Peyer's patch (tissue), 4 donors: ENCODE measurements around the gene BRF1. TPM values are rescaled to one million over a fixed set of nuclear protein-coding genes. Genes with fewer than 3 reads are reported as not detected.

Experiments
- DNase-seq, 3 donors: peaks; one replicate each; pipeline ENCODE4 v3.0.0-alpha.2; 2017 to 2019
- H3K27ac ChIP-seq, 4 donors: fragments of 200-600 bp; sonication (generic); one replicate each; pipeline ENCODE4 v1.5.1; 2016 to 2019
- H3K27me3 ChIP-seq, 2 donors: fragments of 200-600 bp; sonication (generic); one replicate each; pipeline ENCODE4 v1.5.1; 2019
- H3K36me3 ChIP-seq, 3 donors: fragments of 200-600 bp; sonication (generic); one replicate each; pipeline ENCODE4 v1.5.1; 2016 to 2019
- H3K4me1 ChIP-seq, 4 donors: fragments of 200-600 bp; sonication (generic); one replicate each; pipeline ENCODE4 v1.5.1; 2016 to 2019
- H3K4me3 ChIP-seq, 4 donors: fragments of 200-600 bp; sonication (generic); 1 replicate in 3 of 4; 2 replicates in 1 of 4; pipeline ENCODE4 v1.5.1; 2016 to 2019; ENCODE audit warnings: mild to moderate bottlenecking in 1 of 4
- H3K9me3 ChIP-seq, 4 donors: fragments of 200-600 bp; sonication (generic); one replicate each; pipeline ENCODE4 v1.5.1; 2016 to 2019; ENCODE audit warnings: mild to moderate bottlenecking in 1 of 4
- POLR2A ChIP-seq, 2 donors: fragments of 450-650 bp; IDR thresholded peaks; one replicate each; pipeline ENCODE4 v1.5.1; 2017; ENCODE audit warnings: antibody characterized with exemption in 2 of 2, mild to moderate bottlenecking in 2 of 2, moderate library complexity in 2 of 2
- total RNA-seq, 4 donors: library from RNA; depleted of rRNA; stranded (reverse); fragments of >200 nt; gene quantifications; one replicate each; pipeline ENCODE4 v1.1.0, GENCODE V29; 2016
- TF ChIP-seq, protein P1 (sequence below), 6 experiments: fragments of 450-650 bp in 4 of 6; fragments of 200-600 bp in 2 of 6; sonication (generic) in 1 of 6; IDR thresholded peaks; one replicate each; pipeline ENCODE4 v1.5.1; 2017 to 2019; ENCODE audit warnings: antibody characterized with exemption in 6 of 6, mild to moderate bottlenecking in 3 of 6, moderate library complexity in 1 of 6

Gene BRF1
- total RNA-seq, 4 donors from 2014 or later: 40.8 to 112 (median 90.3) TPM

DNA sequence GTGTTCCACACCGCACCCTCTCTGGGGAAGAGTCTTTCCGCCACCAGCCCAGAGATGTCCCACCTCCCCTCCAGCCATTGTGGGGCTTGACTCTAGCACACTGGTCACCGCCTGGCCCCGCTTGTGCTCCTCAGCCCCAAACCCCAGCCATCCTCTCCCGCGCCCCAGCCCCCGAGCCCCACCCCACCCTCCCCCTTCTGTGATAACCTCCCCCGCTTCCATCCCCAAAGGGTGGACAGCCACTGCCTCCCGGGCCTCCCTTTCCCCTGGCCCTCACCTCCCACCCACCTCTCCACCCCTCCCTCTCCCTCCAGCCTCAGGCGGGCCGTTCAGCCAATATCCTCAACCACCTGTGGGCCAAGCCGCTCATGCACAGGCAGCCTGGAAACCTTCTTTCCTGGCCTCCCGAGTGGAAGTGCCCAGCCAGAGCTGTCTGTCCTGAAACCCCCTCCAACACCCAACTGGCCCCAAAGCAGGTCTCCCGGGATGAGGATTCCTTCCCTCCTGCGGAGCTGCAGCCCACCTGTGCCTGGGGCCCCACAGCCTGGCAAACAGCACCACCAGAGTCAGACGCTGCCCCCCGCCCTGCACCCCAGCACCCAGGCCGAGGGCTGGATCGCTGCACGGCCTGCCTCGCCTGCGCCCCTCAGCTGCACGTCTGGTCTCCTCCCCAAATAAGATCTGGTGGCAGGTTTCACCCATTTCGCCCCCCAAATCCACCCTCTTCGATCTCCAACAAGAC lies 92.6 kb downstream of the BRF1 start:
- Histone ChIP-seq H3K4me3 (no peak overlapping the region), H3K36me3 (peaks cover 0 to 32% (median 0%) of the 10 kb centered on the region in 3 donors), H3K9me3 (no peaks in the 10 kb centered on the region), H3K27ac (no peak overlapping the region), H3K27me3 (no peaks in the 10 kb centered on the region), H3K4me1 (peaks cover 0 to 32% (median under 1%) of the 10 kb centered on the region in 4 donors)
- TF ChIP-seq, protein P1, sequence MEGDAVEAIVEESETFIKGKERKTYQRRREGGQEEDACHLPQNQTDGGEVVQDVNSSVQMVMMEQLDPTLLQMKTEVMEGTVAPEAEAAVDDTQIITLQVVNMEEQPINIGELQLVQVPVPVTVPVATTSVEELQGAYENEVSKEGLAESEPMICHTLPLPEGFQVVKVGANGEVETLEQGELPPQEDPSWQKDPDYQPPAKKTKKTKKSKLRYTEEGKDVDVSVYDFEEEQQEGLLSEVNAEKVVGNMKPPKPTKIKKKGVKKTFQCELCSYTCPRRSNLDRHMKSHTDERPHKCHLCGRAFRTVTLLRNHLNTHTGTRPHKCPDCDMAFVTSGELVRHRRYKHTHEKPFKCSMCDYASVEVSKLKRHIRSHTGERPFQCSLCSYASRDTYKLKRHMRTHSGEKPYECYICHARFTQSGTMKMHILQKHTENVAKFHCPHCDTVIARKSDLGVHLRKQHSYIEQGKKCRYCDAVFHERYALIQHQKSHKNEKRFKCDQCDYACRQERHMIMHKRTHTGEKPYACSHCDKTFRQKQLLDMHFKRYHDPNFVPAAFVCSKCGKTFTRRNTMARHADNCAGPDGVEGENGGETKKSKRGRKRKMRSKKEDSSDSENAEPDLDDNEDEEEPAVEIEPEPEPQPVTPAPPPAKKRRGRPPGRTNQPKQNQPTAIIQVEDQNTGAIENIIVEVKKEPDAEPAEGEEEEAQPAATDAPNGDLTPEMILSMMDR (IDR thresholded peaks at IDR 0.05): no peak
- TF ChIP-seq POLR2A (IDR thresholded peaks at IDR 0.05): no peak
- no peak for DNase-seq

DNA sequence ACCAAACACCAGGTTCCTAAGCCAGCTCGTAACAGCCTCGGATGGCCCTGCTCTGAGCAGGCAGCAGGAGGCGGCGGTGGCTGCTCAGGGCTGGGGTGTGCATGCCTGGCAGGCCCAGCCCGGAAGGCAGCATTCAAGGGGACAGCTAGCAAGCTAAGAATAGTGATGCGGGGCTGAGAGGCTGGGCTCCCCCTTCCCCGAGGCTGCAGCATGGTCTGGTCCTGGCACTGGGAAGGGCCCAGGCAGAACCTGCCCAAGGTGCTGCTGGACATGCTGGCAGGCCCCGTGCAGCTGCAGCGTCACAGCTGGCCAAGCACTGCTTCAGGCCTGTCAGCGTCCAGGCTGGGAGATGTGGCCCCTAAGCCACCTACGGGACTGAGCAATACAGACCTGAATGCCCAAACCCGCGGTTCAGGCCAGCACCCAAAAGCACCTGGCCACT lies 93.3 kb downstream of the BRF1 start:
- Histone ChIP-seq H3K4me1 (peaks cover 0 to 35% (median 1%) of the 10 kb centered on the region in 4 donors), H3K4me3 (no peak overlapping the region), H3K27ac (no peak overlapping the region), H3K27me3 (no peaks in the 10 kb centered on the region), H3K9me3 (no peaks in the 10 kb centered on the region), H3K36me3 (peaks cover 0 to 25% (median 0%) of the 10 kb centered on the region in 3 donors)
- TF ChIP-seq, protein P1 (IDR thresholded peaks at IDR 0.05): no peak
- no peak for TF ChIP-seq POLR2A (IDR thresholded peaks at IDR 0.05)
- DNase-seq: no peak

DNA sequence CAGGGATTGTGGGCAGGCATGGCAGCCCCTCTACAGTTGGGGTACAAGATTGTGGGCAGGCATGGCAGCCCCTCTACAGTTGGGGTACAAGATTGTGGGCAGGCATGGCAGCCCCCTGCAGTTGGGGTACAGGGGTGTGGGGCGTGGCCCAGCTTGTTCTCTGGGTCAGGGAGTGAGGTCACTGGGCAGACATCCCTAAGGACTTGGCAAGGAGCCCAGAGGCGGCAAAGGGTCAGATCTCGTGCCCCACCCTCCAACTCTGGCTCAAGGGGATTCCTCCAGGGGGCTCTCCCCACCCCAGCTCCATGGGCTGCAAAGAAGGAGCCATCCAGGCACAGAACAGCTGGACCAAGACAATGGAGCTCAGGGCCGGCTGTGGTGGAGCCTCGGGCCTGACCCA lies 93.9 kb downstream of the BRF1 start:
- H3K36me3 ChIP-seq: peaks cover 0 to 25% (median 0%) of the 10 kb centered on the region in 3 donors
- no peak overlapping the region for H3K4me3 ChIP-seq
- peaks cover 0 to 40% (median 3%) of the 10 kb centered on the region in 4 donors for H3K4me1 ChIP-seq
- TF ChIP-seq POLR2A (IDR thresholded peaks at IDR 0.05): no peak
- H3K27ac ChIP-seq: no peak overlapping the region
- no peaks in the 10 kb centered on the region for H3K27me3 ChIP-seq
- DNase-seq: no peak
- H3K9me3 ChIP-seq: no peaks in the 10 kb centered on the region

DNA sequence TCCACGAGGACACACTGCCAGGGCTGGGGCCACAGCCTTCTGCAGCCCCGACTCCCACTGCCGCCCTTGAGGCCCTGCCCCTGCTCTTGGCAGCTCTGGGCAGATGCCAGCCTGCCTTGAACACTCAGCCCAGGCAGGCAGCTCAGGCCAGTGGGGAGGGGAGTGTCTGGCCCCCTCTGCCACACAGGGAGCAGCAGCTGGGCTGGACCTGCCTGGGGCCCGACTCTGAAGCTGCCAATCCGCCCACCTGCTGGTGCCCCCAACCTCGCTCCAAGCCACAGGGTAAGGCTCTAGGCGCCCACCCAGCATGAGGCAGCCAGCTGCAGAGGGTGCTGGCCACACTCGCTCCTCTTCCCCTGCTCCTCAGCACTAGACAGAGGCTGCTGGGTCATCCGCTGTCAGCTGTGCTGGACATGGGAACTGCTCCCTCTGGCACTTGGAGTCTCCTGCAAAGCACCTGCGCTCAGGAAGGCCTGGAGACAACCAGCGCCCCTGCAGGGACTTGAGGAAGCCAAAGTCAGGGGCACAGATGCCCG lies 95.1 kb downstream of the BRF1 start:
- no peaks in the 10 kb centered on the region for H3K27me3 ChIP-seq
- peaks cover 0 to 15% (median 0%) of the 10 kb centered on the region in 3 donors for H3K36me3 ChIP-seq
- peaks cover 0 to 47% (median 7%) of the 10 kb centered on the region in 4 donors for H3K4me1 ChIP-seq
- no peak for DNase-seq
- no peak overlapping the region for H3K4me3 ChIP-seq
- TF ChIP-seq, protein P1 (IDR thresholded peaks at IDR 0.05): no peak
- TF ChIP-seq POLR2A (IDR thresholded peaks at IDR 0.05): no peak
- no peak overlapping the region for H3K27ac ChIP-seq
- H3K9me3 ChIP-seq: no peaks in the 10 kb centered on the region

DNA sequence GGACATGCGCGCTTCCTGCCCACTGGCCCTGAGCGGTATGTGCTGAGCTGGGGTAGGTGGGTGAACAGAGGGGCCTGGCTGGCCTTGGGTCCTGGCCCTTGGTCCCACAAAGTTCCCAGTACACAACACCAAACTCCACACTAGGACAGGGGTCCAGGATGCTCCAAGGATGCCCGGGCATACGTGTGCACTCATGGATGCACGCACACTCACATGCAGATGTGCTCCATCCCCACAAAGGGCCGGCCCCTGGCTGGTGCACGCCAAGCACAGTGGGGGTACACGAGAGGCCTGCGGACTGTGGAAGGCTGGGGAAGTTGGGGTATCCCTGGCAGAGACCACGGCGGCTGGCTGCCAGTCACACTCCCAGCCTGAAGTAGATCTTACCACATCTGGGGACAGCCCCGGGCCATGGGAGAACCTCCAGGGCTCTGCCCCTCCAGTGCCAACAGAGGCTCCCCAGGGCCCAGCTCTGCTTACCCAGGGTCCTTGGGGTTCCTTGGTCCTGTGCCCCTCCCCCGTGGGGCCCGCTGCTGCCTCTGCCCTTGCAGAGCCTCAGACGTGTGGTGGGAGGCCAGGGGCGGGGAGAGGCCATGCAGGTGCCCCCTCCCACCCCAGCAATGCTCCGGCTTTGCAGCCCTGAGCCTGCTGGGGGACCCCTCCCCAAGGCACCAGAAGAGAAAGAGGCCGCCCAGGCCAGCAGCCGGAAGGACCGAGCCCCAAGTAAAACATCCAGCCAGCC lies 95.7 kb downstream of the BRF1 start:
- peak overlapping the region in 1 of 4 donors; percentile 19 for H3K27ac ChIP-seq
- H3K27me3 ChIP-seq: no peaks in the 10 kb centered on the region
- H3K36me3 ChIP-seq: peaks cover 0 to 8% (median 0%) of the 10 kb centered on the region in 3 donors
- DNase-seq: no peak
- no peak overlapping the region for H3K4me3 ChIP-seq
- H3K4me1 ChIP-seq: peaks cover 0 to 47% (median 7%) of the 10 kb centered on the region in 4 donors
- H3K9me3 ChIP-seq: no peaks in the 10 kb centered on the region
- TF ChIP-seq, protein P1 (IDR thresholded peaks at IDR 0.05): no peak
- TF ChIP-seq POLR2A (IDR thresholded peaks at IDR 0.05): no peak
